ENCODE measurements around the gene CDHR3.

CDHR3 gene

DNA sequence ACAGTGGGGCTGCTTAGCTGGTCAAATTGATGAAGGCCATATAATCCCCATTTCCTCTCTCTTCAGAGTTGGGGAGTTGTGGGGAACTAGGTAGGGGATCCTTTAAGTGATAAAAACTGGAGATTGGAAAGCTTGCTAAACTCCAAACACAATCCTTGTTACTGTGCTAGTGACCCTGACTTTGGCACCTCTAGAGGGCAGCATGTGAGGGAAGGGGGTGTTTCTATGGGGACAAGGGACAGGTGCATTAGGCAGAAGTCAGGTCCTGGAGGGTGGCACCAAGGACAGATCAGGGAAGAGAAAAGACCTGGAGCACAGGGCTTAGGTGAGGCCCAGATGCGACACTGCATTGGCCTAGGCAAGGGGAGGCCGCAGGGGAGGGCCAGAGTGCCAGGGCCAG is 66.9 kb downstream of the CDHR3 start:
- DNase-seq = no peak

DNA sequence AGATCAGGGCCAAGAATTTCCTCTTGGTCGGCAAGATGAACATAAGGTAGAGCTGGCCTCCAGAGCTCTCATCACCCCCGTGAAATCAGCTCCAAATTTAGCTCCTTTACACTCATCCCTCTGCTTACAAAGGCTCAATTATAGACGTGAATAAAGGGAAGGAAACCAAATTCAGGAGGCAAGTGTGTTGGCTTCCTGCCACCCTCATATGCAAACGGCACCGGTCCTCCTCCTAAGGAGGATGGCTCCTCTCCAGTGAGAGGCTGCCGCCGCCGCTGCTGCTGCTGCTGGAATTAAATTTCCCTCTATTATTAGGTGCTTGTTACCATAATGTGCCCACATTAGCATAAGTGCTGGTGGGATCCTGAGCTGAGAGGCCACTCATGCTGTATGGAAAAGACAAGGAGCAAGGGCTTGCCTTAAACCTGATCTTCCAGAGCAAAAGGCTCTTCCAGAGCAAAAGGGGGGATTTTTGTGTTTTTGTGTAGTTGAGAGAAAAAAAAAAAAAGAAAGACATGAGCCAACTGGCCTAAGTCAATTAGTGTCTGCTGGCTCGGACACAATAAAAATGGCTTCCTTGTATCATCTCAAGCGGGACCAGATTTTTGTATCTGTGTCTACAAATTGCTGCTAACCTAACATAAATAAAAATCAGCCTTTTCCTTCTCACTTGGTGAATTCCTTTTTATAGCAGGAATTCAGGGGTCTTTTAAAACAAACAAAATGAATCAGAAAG is 68.4 kb downstream of the CDHR3 start:
- no peak for DNase-seq

DNA sequence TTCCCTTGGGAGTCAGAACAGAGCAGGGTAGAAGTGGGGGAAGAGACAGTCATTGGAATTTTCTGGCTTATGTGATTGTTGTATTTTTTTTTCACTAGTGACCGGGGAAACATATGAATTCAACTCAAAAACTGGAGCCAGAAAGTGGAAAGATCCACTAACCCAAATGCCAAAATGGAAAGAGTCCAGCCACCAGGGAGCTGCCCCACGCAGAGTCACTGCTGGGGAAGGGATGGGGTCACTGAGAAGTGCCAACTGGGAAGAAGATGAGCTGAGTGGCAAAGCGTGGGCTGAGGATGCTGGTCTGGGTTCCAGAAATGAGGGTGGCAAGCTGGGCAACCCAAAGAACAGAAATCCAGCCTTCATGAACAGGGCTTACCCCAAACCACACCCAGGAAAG is 69.2 kb downstream of the CDHR3 start:
- no peak for DNase-seq

DNA sequence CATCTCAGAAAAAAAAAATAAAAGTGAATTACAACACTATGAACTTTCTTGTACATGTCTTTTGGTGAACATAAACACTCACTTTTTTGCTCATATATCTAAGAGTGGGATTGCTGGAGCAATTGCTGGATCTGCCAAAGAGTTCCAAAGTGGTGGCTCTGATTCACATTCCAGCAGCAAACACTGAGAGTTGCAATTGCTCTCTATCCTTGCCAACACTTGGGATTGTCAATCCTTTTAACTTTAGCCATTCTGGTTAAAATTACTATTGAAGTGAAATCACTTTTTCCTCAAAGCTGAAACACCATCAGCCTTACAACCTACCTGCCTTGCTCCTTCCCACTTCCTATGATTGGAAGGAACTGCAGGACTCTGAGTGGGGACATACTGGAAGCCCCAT is 70.7 kb downstream of the CDHR3 start:
- DNase-seq = no peak

DNA sequence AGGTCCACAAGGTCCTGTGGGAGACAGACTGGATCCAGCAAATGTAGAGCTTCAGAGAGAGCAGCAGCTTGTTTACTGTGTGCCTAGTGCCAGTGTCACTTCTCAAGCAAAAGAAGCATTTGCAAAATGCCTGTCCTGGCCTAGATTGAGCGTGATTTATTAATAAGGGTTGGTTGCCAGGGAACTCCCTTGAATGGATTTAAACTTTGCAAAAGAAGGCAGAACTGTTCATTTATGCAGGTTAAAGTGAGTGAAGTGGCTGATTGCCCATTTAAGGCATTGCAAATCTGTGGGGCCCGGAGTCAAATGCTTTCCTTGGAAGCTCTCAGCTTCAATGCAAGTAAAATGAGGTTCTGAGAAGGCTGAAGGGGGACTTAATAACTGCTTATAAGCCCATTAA is 71.3 kb downstream of the CDHR3 start:
- no peak for DNase-seq

DNA sequence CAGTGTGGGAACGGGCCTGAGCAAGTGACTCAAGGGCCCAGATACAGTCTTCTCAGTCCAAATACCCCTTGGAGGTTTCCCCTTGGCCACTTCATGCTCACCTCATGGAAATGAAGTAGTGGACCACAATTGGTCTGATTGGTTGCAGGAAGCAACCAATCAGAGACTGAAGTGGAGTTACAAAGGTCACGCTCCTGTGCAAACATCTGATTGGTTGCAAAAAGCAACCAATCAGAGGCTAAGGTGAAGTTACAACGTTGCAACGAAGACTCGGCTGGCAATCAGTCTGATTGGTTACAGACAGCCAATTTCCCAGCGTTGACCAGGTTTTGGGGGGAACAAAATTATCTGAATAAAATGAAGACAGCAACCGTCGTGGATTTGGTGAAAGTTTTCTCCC is 72.5 kb downstream of the CDHR3 start:
- no peak for DNase-seq

DNA sequence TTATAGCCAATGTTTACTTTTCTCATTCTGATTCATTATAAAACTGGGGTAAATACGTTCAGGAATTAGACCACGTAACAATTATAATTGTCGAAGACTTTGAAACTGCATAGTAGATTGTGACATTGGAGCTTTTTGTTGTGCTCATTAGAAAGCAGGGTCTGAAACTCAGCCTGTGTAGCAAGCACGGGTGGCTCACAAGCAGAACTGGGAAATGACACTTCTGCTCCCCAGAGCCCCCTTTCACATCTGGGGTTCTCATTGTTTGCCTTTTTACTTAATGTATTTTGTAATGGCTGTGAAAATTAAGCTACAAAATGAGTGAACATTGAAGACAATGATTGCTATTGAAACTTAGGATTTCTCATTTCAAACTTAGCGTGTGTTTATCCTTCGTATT is 72.9 kb downstream of the CDHR3 start:
- DNase-seq = no peak

DNA sequence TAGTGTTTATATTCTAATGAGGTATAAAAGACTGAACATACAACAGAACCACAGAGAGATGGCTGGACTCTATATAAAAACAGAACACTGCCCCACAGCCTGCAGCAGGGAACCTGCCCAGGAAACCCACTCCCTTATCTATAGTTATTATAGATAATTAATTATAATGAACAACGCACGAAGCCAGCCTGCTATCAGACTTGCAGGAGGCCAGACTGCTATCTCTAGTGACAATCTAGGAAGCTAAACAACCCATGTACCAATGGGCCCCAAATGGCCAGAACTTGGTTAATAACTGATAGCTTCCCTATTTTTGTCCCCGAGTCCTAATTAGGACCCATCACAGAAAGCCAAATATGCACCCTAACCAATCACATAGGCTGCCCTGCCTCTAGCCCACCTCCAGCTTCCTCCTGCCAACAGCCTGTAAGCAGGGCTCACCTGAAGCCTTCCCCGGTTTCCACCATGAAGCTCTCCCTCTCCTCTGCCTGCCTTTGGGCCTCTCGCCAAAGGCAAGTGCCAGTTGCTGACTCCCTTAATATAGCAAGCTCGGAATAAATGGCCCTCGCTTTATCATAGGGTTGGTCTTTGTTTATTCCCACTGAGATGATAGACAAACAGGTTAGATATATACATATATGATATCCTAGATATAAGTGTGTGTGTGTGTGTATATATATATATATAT is 74.6 kb downstream of the CDHR3 start:
- no peak for DNase-seq

DNA sequence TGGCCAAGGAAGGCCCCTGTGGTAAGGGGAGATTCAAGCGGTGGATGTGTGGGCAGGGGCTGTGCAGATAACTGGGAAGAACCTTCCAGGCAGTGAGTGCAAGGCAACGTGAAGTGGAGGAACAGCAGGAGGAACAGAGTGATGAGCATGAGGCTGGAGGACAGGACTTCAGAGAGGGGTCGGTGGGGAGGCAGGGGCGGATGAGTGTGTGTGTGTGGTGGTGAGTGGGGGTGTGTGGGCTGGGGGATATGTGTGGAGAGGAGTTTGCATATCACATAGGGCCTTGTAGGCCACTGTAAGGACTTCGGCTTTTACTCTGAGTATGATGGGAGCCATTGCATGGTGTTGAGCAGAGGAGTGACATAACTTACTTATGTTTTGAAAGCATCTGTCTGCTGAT is 75.2 kb downstream of the CDHR3 start:
- DNase-seq = no peak

DNA sequence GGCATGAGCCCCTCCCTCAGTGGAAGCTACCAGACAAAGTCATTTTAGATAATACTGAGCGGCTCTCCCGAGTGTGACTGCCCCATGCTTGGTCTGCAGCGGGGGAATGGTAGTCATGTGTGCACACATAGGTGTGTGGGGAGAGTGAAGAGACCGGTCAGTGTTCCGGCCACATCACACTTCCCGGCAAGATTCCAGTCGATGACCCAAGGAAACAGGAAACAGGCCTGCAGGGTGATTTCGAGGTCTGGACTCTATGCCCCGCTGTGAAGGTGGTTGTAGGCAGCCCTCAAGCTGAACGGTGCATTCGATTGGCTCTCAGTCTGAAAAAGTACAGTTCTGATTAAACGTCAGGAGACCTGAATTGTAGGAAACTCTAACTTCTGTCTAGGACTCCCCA is 75.9 kb downstream of the CDHR3 start:
- no peak for DNase-seq

DNA sequence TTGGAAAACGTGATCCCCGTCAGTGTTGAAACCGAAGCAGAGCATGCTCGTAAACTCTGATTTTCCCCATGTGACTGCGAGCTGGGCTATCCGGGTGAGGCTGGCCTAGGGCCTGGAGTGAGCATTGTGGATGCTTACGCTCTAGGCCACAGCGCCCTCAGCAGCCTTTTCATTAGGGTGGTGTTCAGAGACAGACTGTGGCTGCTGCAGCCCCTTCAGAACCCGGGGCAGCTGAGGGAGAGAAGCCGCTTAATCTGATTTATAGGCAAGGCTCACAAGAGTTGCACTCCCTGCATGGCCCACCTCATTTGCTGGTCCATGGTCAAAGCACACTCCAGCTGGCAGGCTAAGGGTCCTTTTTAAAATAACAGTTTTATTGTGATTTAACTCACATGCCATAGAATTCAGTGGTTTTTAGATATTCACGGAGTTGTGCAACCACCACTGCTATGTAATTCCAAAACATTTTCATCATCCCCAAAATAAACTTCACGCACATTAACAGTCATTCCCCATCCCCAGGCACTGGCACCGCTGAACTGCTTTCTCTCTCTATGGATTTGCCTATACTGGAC is 76.5 kb downstream of the CDHR3 start:
- DNase-seq = no peak

DNA sequence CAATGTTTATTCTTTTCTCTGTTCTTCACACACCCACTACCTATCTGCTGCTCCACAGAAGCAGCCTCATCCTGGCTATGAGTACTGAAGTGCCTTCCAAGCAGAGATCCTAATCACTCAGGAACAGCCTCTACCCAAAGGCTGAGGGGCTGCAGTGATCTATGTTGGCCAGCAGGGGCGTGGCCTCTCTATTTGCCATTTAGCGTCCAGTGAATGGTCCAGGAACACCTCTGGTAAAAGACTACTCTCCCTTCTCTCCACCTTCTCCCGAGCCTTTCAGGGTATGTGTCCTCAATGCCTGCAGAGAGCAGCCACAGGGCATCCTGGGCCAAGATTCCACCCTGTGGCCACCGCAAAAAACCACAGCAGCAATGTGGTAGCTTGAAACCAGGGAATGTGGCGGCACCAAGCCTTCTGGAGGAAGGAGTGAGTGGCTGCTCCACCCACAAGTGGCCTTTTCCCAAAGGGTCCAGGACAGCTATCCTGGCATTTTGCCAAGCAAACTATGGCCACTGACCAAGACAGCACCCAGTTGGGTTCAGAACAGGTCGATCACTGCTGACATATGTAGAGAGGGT is 78.2 kb downstream of the CDHR3 start:
- no peak for DNase-seq

DNA sequence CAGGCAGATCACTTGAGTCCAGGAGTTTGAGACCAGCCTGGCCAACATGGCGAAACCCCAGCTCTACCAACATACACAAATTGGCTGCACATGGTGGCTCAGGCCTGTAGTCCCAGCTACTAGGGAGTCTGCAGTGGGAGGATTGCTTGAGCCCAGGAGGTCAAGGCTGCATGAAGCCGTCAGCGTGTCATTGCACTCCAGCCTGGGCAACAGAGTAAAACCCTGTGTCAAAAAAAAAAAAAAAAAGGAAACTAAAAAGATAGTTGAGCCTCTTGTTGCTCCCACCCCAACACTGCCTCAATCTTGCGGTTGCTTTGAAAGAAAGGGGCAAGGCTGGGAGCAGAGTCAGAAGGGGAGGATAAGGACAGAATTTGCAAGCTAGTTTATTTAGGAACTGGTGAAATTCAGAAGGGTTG is 79.1 kb downstream of the CDHR3 start:
- no peak for DNase-seq

DNA sequence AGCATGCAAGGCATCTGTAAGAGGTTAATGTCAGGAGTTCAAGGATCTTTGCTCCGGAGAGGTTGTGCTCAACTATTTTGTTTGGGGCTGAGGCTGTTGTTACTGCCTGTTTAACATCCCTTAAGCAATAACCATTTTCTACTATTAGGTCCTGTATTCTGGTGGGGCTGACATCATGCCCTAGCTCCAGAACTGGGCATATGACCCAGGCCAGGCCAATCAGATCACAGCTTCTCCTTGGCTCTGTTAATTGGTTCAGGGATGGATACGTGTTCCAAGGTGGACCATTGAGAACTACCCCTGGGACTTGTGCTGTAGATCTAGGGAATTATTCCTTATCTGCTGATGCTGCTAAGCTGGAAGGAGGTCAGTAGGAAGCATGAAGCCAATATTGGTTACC is 82.1 kb downstream of the CDHR3 start:
- no peak for DNase-seq

DNA sequence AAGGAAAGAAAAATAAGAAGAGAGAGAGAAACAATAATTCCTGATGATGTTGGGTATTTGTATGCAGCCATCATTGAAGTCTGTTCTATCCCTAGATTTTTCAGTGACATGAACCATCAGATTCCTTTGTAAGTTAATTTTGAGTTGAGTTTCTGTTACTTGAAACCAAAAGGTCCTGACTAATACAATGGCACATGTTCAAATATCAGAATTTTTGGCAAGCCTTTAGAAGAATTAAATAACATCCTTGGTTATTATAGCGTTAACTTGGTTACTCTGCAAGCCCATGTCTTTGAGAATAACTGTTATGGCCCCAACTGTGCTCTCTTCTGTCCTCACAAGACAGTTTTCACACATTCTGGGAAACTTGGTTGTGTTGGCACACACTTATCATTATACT is 82.5 kb downstream of the CDHR3 start:
- DNase-seq = no peak

DNA sequence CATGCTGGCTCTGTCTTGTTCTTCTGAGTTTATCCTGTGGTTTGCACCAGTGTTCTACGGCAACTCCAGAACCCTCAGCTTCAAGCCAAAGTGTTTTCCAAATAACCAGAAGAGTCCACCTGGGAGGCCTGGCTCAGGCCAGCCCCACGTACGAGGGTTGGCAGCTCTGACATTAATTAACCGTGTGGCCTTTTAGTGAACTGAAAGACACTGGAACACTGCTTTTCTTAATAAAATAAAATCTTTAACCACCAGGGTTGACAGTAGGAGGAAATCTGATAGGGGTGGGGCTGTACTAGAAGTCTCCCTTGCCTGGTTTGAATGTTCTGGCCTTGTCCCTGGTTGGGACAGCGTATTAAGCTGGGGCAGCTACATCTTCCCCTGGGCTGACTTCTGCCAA is 84.1 kb downstream of the CDHR3 start:
- DNase-seq = no peak

DNA sequence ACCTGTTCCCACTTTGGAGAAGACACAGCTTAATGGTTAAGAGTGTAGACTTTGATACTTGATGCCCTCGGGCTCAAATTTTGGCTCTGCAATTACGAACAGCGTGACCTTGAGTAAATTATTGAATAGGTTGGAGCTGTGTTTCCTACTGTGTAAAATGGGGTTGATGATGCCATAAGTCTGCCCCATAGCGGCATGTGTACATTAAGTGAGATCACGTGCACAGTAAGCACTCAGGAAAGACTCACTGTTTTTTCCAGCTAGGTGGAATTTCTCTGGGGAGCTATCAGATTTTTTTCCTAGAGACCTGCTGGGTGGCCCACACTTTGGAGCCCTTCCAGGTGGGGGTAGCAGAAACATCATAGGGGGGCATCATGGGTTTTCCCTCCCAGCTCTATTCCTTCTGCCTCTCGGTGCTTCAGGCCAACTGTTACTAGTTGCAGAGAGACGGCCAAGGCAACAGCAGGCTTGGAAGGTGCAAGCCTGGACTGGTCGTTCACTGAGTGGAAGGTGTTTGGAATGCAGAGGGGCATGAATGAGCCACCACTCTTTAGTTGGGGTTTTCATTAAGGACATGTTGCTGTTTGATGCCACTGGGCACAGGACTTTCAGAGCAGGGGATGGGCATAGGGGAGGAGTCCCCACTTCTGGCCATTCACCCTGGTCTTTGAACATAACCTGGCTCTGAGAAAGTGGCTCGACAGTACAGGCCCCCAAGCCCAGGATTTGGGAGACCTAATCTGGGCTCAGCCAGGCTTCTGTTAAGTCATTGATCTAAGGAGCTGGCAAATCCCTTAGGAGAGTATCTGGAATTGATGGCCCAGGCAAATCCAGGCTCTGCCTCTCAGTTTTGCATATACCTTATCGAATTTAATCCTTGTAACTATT is 85.0 kb downstream of the CDHR3 start:
- no peak for DNase-seq

DNA sequence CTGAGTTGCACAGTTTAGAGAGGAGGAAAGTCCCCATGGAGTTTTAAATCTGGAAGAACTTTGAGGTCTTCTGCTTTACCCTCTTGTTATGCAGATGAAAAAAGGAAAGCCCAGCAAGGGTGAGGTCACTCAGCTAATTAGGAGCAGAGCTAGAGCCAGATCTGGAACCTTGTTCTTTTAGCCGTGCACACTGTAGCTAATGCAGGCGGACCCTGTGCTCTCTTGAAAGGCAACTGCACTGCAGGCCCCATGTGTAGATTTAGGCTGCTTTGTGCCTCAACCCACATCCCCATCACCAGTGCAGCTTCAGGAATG is 85.6 kb downstream of the CDHR3 start:
- DNase-seq = no peak

DNA sequence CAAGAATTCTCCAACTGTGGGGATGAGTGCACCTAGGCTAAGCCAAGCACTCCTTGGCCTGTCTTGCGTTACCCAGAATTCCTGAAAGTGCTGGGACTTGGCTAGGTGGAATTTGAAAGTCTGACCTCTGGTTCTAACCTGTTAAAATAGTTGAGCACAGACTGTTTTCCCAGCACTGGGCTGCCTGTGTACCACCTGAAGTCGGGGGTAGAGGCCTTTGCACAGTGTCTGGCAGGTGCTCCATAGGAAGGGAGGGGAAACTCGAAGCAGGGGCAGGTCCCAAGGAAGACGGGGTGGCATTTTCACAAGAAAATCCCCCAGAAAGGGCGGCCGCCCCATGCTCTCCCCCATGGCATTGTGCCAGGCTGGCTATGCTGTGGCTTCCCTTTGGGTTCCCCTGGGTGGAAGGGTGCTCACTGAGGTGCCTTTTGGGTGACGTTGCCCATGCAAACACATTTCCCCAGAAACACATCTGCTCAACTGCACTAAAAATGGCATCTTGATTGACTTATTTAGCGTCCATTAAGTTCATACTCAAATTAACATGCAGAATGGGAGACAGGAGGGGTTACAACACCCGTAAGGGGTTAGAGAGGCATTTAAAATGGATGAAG is 86.2 kb downstream of the CDHR3 start:
- DNase-seq = no peak

DNA sequence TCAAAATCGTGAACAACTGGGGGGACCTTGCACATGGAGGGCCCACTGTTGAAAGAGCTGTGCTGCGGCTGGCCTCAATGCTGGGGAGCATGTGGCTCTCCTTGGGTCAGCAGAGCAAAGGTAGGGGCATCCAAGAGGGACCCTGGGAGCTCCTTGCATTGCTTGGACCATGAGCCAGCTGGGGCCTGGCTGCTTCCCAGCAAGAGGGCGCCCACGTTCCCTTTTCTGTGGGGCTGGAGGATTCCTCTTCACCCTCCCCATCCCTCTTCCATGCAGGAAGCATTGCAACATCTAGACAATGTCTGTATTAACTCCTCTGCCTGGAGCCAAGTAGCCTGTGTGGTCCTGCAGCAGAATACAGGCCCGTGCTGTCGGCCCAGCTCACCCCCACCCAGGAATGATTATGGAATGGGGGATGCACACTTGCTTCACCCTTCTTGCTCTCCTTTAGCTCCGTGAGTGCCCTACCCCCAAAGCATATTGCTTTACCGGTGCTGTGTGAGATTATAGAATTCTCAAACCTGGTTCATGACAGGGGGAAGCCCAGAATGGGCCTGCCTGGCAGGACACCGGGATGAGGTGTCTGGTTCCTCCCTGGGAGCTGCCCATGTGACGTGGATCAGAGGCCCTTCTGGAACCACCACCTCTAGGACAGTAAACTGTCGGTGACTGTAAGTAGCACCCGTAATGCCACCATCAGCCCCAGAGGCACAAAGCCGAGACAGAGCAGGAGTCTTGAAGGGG is 87.1 kb downstream of the CDHR3 start:
- no peak for DNase-seq

DNA sequence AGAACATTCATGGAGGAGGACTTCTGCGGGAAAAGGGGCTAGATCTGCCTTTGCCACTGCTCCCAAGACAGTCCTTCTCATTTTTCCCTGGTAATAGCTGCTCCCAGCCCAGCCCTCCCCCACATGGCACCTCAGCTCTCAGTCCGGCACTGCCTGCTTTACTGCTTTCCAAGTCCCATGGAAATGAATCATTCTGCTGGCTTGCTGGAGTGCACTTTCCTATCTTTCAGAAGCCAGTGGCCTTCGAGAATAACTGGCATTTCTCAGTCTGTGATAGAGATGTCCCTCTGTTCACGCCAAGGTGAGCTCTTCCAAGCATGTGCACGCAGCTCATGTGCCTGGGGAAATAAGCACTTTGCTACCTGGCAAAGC is 87.7 kb downstream of the CDHR3 start:
- DNase-seq = no peak

DNA sequence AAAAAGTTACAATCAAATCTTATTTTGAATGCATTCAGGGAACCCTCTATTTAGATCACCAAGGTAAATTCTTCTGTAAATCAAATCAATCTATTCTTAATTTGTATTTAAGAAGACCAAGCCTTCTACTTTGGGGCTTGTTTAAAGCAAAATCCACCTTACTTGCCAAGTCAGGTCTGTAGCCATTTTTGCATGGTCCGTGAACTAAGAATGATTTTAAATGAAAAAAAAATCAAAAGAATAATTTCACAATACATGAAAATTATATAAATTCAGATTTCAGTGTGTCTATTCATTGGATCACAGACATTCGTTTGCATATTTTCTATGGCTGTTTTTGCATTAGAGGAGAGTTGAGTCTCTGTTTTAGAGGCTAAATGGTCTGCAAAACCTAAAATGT is 89.6 kb downstream of the CDHR3 start:
- no peak for DNase-seq

All from activated CD4-positive, alpha-beta T cell treated with anti-CD3 and anti-CD28 coated beads for 1 hour (primary cell).